GM18511 (cell line): ENCODE data around the gene DNAJB2.
"Not testable (repeated sequence)": the region's sequence is repeated elsewhere in the genome, so short reads cannot be mapped to it uniquely, and the experiment has no call there.

Experiments
- ATAC-seq: cut with Tn5 transposase; IDR thresholded peaks from one replicate; pipeline ENCODE4 v1.9.1; 2021; ENCODE audit warnings: mild to moderate bottlenecking, moderate library complexity; ENCODE audit not compliant: unreplicated experiment

Gene DNAJB2

DNA sequence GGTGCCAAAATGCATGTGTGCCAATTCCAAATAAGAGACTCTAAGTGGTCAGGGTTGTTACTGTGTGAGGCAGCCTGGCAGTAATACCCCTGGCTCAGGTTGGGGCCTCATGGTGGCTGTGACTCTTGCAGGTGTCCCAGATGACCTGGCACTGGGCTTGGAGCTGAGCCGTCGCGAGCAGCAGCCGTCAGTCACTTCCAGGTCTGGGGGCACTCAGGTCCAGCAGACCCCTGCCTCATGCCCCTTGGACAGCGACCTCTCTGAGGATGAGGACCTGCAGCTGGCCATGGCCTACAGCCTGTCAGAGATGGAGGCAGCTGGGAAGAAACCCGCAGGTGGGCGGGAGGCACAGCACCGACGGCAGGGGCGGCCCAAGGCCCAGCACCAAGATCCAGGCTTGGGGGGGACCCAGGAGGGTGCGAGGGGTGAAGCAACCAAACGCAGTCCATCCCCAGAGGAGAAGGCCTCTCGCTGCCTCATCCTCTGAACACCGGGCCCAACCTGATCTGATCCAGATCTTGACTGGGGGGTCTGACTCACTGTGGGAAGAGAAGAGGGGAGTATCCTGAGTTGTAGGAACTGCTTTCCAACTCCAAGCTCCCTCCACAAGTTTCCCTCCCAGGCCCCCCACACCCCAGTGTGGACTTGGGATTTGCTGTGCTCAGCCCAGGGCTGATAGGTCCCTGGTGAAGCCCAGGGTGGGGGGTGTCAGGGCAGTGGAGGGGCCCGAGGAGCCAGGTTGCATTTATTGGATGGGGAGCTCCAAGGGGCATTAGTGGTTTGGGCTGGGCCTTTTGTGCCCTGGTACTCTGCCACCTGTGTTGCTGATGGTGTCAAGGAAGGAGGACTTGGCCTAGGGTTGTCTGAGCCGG lies 5.6 kb downstream of the DNAJB2 start:
- no peak for ATAC-seq

DNA sequence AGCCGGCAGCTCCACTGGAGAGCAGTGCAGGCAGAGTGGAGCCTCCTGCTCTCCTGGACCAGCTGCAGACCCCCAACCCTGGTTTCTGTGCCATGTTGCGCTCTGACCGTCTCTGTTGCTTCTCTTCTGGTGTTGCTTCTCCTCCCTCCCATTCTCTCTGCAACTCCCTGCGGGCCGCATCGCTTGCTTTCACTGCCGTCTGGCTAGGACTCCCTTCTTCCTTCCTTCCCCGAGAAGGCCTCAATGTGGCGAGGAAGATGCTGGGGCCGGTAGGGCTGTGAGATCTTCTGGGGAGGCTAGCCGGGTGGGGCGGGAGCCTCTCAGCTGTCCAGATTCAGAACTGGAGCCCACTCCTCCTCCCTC lies 6.2 kb downstream of the DNAJB2 start:
- ATAC-seq, result no peak

DNA sequence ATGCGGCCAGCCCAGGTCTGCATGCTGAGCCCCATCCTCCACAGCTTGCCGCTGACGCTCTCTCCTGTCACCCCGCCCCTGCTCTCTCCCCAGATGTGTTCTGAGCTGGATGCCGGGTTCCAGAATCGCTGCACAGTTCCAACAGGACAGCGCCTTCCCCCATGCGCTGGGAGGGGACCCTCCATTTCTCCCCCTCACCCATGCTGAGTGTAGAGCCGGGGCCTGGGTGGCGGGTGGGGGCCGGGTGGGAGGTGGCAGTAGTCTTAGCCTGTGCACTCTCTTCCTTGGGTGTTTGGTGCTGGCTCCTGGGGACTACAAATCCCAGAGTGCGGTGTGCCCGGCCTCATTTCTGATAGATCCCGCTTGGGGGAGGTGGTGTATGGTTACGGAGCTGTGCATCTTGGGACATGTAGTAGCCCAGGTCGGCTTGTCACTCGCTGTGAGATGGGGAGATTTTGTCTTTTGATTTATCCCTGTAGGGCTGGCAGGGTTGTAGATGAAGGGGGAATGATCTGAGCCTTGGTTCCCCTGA lies 6.8 kb downstream of the DNAJB2 start:
- no peak for ATAC-seq

DNA sequence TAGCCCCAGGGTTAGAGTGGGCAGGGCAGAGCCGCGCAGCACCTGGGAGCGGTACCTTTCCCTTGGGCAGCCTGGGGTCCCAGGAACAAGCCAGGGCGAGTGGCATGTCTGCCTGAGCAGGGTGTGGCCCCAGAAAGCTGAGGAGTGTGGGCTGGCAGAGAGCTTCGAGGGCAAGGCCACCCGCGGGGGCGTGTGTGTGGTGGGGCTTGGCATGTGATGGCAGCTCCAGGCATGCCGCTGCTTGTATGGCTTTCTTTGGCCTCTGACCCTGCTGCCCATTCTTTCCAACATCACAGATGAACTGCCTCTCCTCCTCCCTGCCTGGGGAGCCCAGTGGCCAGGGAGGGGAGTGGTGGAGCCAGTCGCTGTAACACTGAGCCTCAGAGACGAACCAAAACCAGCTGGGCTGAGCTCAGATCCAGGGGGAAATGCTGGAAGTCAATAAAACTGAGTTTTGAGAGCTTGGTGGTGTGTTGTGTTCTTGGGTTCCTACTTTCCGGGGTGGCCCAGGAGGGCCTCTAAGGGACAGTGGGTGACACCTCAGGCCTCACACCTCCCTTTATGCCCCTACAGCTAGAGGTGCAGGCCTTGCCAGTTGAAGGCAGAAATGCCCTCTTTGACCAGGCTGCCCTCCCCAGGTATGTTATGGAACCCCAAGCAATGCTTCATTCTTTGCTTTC lies 7.4 kb downstream of the DNAJB2 start:
- ATAC-seq, result no peak

DNA sequence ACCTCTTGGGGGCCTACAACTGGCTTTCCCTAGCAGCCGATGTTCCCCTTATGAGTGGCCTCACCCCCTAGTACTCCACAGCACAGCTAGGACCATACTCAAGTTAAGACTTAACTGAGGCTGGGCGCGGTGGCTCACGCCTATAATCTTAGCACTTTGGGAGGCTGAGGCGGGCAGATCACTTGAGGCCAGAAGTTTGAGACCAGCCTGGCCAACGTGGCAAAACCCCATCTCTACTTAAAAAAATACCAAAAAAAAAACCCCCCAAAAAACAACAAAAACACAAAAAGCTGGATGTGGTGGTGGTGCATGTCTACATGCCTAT lies 7.9 kb downstream of the DNAJB2 start:
- ATAC-seq, result not testable (repeated sequence)

DNA sequence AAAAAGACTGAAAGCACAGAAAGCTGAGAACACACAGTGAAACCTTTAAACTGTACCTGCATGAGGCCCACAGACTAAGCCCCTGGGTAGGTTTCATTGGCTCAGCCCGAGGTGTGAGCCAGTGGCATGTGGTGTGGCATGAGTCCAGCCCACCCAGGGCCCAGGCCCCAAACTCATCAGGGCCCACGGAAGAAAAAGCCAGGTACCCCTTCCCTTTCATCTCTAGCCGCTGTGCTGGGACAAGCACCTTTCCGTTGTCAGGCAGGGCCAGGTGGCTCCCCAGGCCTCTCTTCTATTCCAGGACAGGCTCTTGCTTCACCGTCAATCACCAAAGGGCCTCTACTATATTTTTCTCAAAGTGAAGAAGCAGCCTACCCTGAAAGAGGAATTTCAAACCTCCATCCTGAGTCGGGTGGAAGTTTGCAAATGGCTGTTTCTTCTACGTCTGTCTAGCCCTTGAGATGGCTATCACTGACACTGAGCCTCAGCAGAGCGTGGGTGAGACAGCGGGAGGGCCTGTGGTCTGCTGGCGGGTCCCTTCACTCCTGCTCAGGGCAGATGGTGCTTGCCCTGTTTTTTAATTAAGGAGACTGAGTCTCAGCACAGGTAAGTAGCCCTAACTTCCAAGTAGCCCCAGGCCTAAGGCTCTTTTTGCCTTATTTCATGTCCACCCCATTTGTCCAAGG lies 8.6 kb downstream of the DNAJB2 start:
- ATAC-seq, result no peak

DNA sequence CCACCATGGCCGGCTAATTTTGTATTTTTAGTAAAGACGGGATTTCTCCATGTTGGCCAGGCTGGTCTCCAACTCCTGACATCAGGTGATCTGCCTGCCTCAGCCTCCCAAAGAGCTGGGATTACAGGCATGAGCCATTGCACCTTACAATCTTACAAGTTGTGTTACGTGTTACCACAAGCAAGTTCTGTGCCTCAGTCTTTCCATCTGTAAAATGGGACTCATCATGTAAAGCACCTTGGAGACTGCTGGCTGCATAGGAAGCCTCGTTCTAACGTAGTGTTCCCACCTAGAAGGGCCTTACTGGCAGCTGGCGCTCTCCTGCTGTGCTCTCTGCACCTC lies 10.0 kb downstream of the DNAJB2 start:
- ATAC-seq, result no peak

DNA sequence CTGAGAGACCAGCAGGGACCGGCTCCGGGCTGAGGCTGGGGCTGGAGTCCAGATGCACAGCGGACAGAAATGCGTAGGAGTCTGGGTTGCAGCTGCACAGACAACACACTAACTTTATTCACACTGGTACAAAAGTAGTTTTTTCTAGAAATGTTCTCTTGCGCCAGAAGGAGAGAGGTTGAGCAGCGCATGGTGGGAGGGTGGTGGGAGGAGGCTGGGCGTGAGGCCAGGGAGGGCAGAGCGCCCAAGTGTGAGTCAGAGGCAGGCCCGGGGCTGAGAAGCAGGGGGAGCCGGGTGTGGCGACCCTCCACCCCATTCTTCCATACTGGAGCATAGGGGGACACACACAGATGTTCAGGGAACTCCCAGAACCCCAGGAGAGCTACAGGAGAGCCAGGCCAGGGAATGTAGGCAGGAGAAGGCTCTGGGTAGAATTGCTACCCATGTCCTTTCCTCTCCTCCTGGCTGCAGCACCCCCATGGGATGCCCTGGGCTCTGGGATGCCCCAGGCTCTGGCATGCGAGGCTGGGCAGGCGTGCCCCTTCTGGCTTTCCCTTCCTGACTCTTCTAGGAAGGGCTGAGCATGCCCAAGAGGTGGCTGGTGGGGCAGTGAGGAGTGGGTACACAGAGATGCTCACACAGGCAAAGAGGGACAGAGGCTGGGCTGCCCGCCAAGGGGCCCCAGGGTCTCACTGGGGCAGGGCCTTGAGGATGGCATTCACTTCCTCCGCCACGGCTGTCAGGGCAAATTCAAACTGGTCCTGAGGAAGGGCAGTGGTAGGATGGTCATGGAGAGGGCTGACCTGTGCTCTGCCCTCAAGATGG lies 10.6 kb downstream of the DNAJB2 start:
- no peak for ATAC-seq

DNA sequence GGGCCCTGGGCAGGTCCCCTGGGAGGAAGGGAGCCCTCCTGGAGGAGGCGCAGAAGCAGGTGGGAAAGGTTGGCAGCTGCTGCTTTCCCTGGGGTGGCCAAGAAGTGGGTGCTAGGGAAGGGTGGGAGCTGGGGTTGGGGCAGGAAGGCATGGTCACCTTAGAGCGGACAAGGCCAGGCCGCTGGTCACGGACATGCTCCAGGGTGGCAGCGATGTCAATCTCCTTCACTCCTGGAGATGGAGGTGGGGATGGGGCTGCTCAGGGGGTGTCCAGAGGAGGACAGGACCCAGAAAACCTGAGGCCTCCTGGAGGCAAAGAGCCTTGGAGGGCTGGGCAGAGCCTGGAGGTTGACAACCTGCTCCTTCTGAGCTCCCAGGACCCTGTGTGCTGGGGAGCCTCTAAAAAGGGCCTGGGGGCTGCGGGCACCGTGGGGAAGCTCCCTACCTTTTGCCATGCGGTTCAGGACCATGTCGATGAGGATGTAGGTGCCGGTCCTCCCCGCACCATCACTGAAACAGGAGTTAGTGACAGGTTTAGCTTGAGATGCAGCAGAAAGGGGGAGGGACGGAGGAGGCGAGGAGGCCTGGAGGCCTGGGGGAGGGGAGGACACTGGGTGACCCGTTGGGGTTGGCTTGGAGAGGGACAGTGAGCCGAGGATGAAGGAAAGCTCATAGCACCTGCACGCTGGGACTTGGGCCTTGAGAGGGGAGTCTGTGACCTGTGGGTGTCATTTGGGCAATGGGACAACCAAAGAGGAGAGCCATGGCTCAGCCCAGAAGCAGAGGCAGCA lies 11.4 kb downstream of the DNAJB2 start:
- ATAC-seq, result no peak

DNA sequence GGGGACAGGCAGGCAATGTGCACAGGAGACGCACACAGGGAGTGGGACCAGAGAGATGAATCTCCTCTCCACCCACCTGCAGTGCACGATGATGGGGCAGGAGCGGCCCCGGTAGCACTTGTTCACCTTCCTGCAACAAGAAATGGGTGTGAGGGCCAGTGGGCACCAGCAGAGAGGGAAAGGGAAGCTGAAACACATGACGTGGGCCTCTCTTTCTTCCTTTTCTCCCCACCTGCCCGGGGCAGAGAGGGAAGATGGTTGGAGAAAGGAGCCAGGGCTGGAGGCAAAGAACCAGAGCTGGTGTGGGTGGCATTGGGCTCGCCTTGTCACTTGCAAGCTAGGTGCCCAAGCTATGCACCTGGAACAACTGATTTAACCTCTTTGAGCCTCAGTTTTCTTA lies 12.2 kb downstream of the DNAJB2 start:
- no peak for ATAC-seq

DNA sequence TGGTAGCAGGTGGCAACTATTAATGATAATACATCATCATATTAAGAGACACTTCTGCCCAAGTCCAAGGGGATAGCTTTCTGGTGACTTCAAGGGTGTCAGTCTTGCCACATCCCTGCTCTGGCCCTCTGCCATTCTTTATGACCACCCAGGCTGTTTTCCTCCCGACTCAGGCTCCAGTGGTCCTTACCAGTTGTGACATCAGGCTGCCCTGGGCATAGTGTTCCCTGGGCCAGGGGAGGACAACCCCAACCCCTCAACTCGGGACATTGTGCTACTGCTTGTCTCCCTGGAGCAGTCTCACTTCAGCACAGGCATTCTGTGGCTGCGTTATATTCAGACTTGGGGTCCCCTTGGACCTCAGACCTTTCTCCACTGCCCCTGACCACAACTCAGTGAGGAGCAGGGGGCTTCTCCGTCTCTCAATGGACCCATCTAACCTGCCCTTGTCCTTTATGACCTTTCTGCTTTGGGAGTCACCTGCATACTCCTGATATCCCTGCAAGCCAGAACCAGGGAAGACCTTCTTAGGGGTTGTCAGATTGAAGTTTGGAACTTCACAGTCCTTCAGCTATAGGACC lies 12.8 kb downstream of the DNAJB2 start:
- ATAC-seq, result no peak

DNA sequence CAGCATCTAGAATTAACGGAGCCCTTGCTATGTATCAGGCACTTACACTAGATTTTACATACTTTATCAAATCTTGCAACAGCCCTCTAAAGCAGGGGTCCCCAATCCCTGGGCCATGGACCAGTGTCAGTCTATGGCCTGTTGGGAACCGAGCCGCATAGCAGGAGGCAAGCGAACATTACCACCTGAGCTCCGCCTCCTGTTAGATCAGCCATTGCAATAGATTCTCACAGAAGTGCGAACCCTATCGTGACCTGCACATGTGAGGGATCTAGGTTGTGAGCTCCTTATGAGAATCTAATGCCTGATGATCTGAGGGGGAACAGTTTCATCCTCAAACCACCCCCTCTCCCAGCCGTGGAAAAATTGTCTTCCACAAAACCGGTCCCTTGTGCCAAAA lies 13.4 kb downstream of the DNAJB2 start:
- no peak for ATAC-seq

DNA sequence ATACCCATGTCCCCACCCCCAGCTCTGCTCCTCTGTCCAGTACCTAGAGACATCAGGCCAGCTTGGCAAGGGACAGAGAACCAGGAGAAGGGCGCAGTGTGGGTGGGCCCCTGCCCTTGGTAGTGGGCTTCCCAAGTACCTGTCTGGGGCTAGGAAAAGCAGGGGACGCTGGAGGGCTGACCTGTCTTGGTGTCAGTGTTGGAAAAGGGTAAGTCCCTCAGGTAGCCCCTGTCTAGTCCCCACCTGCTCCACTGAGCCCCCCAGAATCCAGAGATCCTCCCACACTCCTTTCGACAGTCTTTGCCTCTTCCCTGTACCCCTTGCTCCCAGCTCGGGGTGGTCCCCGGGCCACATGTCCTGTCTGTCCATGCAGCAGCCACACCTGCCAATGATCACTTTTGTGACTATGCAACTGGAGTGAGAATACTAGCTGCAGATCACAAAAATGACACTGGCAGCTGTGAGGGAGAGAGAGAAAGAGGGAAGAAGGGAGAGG lies 14.6 kb downstream of the DNAJB2 start:
- no peak for ATAC-seq

DNA sequence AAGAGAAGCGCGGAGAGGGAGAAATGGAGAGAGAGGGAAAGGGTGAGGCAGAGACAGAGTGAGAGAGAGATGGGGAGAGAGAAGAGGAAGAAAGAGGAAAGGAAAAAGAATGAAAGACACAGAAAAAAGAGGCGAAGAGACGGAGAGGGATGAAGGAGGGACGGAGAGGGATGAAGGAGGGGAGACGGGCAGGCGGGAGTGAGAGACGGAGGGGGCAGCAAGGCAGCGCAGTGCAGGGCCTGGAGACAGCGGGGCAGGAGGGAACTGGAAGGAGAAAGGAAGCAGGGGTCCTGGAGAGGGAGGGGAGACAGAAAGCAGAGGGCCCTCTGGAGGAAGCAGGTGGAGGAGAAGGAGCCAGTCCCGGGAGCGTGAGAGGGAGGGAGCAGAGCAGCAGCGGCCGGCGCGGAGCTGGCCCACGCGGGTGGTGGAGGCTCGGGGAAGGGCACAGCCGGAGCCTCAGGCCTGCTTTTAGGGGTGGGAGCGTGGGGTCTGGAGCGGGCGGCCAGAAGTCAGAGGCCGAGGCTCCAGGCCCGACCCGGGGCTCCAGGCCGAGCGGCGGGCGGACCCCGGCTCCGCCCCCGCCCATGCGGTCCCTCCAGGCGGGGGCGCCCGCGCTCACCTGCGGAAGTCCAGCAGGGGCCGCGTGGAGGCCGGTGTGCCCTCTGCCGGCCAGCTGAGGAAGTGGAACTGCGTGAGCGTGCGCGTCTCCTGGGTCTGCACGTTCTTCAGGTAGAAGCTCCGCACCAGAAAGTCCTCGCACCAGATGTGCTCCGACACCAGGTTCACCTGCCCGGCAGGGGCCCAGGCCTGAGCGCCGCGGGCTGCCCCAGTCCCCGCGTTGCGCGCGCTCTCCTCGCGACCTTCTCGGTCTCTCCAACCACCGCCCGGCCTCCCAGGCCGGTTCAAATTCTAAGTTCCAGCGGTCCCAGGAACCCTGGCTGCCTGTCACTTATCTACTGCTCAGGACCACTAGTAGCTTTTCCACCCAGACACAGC lies 15.5 kb downstream of the DNAJB2 start:
- ATAC-seq, result peak; percentile 91

DNA sequence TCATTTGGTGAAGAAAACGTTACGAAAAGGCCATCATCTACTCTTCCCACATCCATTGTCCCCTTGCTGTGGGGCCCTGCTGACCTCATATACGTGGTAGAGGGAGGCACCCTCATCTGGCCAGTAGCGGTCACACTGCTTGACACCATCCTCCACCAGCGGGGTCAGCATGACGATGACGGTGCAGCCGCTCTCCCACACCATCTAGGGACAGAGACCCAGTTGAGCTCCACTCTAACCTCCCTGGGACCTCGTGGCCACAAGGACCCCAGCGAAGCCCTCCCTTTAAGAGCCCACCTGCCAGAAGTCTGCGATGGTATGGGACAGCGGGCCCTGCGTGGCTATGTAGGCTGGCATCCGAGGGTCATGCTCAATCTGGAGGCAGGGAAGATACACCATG lies 17.0 kb downstream of the DNAJB2 start:
- ATAC-seq, result no peak

DNA sequence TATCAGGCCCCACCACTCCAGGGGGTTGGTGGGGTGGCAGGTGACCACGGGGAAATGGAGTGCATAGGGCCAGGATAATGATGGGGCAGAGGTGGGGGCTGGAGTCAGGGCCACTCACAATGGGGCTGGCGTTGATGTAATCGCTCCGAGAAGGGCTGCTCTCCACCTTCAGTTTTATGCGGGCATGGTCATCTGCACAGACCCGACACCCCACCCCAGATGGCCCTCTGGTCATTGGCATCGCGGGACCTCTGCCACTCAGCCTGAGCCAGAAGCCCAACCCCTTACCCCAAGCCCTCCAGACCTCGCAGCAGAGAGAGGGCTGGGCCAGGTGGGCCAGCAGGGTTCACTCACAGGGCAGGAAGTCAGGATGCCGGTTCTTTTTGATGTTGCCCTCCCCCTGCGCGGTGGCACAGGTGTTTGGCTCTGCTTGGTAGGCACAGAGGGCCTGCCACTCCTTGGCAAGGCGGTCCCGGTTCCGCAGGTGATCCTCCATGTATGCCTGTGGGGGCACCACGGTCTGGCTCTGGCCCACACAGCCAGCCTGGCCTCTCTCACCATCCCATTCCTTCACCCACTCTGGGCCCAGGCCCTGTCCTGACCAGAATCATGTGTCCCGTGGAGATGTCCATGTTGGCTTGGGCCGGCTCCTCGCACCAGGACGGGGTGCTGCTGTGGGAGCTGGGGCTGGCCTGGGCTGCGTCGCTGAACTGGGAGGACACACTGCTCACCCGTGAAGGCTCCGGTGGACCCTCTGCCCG lies 17.6 kb downstream of the DNAJB2 start:
- no peak for ATAC-seq

DNA sequence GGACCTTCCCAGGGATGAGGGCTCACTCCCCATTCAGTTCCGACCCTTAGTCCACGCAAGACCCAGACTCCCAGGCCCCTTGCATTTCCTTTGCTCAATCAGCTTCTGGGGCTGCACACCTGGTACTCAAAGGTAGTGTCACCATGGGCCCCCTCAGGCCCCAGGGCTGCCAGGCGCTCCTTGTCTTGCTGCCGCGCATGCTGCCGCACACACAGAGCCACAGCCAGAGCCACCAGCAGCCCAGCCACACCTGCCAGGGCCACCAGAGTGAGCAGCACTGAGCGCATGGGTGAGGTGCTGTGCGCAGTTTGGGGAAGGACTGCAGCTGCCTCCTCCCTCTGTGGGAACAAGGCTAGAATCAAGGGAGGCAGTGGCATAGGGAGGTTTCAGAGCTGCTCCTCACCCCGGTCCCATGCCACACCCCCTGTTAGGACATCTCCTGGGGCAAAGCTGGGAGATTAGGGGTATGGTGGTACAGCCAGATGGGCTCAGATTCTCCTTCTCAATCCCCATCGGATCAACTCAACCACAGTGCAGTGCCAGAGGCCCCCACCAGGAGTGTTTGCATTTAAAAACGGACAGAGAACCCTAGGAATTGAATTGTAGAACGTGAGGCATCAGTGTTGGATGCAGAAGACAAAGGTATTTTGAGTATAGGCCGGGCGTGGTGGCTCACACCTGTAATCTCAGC lies 18.7 kb downstream of the DNAJB2 start:
- no peak for ATAC-seq
